T-helper 2 cell treated with Interferon-gamma antibody and Interleukin-4, amounts not matched to agents 5 μg/mL and 100 μg/mL, for 36 hours (primary cell): ENCODE measurements around the gene TPSB2.

Experiments used
- DNase-seq: peaks from one replicate; pipeline ENCODE4 v3.0.0; 2021; ENCODE audit warnings: low spot score
- H3K27ac Mint-ChIP-seq: one replicate; pipeline ENCODE4 v1.8.0; 2021; ENCODE audit warnings: mild to moderate bottlenecking, mixed read lengths
- H3K27me3 Mint-ChIP-seq: one replicate; pipeline ENCODE4 v1.8.0; 2021; ENCODE audit warnings: low read depth, mixed read lengths
- H3K36me3 Mint-ChIP-seq: one replicate; pipeline ENCODE4 v1.8.0; 2021; ENCODE audit warnings: low read depth, mixed read lengths
- H3K4me1 Mint-ChIP-seq: one replicate; pipeline ENCODE4 v1.8.0; 2021; ENCODE audit warnings: low read depth, mixed read lengths
- H3K4me3 Mint-ChIP-seq: one replicate; pipeline ENCODE4 v1.8.0; 2022; ENCODE audit warnings: mild to moderate bottlenecking, moderate library complexity, mixed read lengths
- H3K9me3 Mint-ChIP-seq: one replicate; pipeline ENCODE4 v1.8.0; 2021; ENCODE audit warnings: mixed read lengths

The TPSB2 gene

DNA sequence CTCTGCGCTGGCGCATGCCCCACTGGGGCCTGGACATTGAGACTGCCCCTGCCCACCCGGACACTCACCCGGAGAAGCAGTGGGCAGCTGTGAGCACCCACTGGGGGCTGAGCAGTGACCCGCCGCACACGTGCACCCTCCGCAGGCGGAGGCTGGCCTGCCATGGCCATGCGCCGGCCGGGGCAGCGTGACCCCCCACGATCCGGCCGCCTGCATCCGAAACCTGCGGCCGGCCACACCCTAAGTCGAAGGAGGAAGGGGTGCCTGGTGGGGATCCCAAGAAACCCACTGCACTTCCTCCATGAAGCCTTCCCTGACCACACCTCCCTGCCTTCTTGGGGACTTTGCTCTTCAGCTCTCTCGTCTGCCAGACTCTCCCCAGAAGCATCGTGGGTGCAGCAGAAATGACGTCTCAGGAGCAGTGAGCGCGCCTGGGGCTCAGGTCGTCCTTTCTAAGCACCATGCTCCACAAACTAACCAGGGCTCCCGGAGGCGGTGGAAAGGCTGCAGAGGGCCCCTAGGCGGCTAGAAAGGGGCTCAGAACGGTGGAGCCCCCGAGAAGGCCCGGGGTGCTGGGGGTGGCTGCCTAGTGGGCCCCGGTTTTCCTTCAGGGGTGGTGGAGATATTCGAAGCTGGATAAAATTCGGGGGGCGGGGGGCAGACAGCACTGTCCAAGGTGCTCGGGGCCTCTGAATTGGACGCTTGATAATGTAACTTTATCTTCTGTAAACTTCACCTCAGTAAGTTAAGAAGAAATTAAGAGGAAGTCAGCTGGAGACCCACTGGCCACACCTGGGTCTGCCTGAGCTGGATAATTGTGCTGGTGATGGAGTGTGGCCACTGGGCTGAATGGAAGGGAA is 6.4 kb downstream of the TPSB2 start:
- no peaks in the 10 kb centered on the region for H3K9me3 Mint-ChIP-seq
- no peak overlapping the region for H3K4me3 Mint-ChIP-seq
- no peaks in the 10 kb centered on the region for H3K4me1 Mint-ChIP-seq
- no peaks in the 10 kb centered on the region for H3K27me3 Mint-ChIP-seq
- no peak for DNase-seq
- no peaks in the 10 kb centered on the region for H3K36me3 Mint-ChIP-seq
- H3K27ac Mint-ChIP-seq: no peak overlapping the region

DNA sequence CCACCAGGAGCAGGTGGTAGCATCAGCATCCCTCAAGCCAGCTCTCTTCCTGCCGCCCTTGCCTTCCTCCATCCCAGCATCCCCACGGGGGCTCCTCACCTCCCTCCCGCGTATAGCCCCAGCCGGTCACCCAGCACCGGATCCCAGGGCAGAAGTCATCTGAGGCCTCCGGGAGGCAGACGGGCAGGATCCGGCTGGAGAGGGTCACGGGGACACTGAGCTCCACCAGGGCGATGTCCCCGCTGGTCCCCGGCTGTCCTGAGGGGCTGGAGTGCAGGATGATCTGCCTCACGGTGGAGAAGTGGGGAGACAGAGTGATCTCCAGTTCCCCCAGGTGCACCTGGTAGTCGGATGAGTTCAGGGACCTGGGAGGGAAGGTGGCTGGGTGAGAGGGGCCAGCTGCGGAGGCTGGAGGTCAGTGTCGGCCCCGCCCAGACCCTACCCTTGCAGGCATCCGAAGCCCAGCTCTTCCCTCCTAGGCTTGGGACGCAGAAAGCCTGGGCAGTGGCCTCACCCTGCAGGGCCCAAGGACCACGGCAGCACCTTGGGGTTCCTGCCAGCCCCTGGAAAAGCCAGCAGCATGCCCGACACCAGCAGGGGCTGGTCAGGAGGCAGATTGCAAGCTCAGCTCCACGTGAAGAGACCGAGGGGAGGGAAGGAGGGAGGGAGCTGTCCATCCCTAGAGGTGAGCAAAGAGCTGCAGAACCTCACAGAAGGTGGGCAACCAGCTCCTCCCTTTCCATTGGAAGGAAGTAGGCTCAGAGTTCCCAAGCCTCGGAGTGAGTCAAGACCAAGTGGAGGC is 7.2 kb downstream of the TPSB2 start:
- no peak for DNase-seq
- H3K4me1 Mint-ChIP-seq: no peaks in the 10 kb centered on the region
- no peaks in the 10 kb centered on the region for H3K27me3 Mint-ChIP-seq
- H3K9me3 Mint-ChIP-seq: no peaks in the 10 kb centered on the region
- H3K36me3 Mint-ChIP-seq: no peaks in the 10 kb centered on the region
- no peak overlapping the region for H3K27ac Mint-ChIP-seq
- no peak overlapping the region for H3K4me3 Mint-ChIP-seq

DNA sequence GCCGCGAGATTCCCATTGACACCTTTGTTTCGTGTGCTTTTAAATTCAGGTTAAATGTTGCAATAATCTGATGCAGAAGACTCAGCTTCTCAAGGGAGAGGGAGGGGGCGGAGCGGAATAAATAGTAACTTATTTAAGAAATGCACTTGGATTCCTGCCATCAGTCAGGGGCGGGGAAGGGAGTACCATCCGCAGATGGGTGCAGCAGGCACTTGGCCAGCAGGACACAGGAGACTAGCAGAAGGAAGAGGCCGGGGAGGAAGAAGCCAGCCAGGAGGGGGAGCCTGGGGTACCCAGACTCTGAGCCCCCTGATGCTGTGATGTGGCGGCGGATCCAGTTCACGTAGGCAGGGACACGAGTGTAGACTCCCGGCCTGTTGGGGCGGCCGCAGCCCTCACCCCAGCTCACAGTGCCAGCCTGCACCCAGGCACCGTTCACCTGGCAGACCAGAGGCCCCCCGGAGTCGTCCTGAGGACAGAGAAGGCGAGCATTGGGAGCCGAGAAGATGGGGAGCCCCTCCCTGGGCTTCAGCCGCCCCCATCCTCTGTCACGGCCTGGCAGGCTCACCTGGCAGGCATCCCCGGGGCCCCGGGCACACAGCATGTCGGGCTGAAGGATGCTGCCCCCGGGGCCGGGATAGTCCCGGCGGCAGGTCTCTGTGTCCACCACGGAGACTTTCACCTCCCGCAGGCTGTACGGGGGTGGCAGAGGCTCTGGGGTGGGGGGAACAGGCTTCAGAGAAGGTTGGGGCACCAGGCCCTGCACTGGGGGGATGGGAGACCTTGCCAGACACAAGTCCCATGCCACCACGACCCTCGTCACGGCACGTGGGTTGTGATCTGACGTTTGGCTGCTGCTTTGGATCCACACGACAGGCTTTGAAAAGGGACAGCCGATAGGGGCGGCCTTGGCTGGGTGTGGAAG is 8.1 kb downstream of the TPSB2 start:
- H3K4me1 Mint-ChIP-seq: no peaks in the 10 kb centered on the region
- no peak overlapping the region for H3K4me3 Mint-ChIP-seq
- no peaks in the 10 kb centered on the region for H3K9me3 Mint-ChIP-seq
- H3K36me3 Mint-ChIP-seq: no peaks in the 10 kb centered on the region
- no peak overlapping the region for H3K27ac Mint-ChIP-seq
- DNase-seq: no peak
- H3K27me3 Mint-ChIP-seq: no peaks in the 10 kb centered on the region

DNA sequence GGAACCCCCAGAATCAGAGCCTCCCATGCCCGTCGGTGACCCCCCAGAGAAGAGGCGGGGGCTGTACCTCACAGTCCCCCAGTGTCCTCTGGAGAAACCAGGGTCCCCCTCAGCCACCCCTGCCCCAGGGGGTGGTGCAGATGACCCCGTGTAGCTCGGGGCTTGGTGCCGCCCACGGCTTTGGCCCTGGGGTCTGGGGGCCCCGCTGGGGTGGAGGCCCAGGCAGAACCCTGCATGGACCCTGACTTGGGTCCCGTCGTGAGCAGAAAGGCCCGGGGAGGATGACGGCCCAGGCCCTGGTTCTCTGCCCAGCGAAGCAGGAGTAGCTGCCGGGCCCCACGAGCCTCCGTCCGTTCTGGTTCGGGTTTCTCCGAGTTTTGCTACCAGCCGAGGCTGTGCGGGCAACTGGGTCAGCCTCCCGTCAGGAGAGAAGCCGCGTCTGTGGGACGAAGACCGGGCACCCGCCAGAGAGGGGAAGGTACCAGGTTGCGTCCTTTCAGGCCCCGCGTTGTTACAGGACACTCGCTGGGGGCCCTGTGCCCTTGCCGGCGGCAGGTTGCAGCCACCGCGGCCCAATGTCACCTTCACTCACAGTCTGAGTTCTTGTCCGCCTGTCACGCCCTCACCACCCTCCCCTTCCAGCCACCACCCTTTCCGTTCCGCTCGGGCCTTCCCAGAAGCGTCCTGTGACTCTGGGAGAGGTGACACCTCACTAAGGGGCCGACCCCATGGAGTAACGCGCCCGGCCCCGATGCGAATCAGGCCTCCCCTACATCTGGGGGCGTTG is 8.9 kb downstream of the TPSB2 start:
- Mint-ChIP-seq H3K4me1 (no peaks in the 10 kb centered on the region), H3K36me3 (no peaks in the 10 kb centered on the region), H3K27ac (no peak overlapping the region), H3K27me3 (no peaks in the 10 kb centered on the region), H3K4me3 (no peak overlapping the region), H3K9me3 (no peaks in the 10 kb centered on the region)
- no peak for DNase-seq

DNA sequence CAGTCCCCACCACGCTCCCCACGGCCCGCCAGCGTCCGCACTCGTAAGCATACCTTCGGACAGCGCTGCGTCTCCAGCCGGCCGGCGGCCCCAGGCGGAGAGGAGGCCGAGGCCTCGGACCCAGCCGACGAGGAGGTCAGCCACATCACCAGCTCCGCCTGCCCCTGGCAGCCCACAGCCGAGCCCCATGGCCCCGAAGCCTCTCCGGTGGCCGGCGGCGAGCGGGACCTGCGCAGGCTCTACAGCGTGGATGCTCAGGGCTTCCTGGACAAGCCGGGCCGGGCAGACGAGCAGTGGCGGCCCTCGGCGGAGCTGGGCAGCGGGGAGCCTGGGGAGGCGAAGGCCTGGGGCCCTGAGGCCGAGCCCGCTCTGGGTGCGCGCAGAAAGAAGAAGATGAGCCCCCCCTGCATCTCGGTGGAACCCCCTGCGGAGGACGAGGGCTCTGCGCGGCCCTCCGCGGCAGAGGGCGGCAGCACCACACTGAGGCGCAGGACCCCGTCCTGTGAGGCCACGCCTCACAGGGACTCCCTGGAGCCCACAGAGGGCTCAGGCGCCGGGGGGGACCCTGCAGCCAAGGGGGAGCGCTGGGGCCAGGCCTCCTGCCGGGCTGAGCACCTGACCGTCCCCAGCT is 9.8 kb downstream of the TPSB2 start:
- Mint-ChIP-seq H3K4me3 (no peak overlapping the region), H3K36me3 (no peaks in the 10 kb centered on the region), H3K9me3 (no peaks in the 10 kb centered on the region), H3K27me3 (no peaks in the 10 kb centered on the region), H3K27ac (no peak overlapping the region), H3K4me1 (no peaks in the 10 kb centered on the region)
- no peak for DNase-seq

DNA sequence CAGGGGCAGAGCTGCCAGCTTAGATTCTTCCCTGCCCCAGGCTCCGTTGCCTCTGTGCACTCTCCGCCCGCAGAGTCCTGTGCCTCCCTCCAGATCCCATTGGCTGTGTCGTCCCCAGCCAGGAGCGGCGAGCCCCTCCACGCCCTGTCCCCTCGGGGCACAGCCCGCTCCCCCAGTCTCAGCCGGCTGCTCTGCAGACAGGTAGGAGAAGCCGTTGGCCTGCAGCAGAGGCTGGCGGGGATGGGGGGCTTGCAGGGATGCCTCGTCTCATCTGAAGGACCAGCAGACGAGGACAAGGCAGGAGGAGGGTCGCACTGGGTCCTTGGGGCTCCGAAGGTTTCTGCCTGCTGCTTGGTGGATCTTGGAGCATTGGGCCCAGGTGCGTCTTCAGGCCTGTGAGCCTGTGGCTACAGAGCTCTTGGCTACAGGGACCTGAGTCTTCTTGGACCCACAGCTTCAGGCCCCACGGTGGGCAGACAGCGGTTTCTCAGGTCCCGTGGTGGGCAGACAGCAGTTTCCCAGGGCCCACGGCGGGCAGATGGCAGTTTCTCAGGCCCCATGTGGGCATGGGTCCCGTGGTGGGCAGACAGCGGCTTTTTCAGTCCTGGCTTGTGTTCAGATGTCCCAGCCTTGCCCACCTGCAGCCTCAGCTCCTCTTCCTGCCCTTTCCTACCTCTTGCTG is 10.9 kb downstream of the TPSB2 start:
- DNase-seq: no peak
- Mint-ChIP-seq H3K4me3 (no peak overlapping the region), H3K9me3 (no peaks in the 10 kb centered on the region), H3K27ac (no peak overlapping the region), H3K4me1 (no peaks in the 10 kb centered on the region), H3K36me3 (no peaks in the 10 kb centered on the region), H3K27me3 (no peaks in the 10 kb centered on the region)

DNA sequence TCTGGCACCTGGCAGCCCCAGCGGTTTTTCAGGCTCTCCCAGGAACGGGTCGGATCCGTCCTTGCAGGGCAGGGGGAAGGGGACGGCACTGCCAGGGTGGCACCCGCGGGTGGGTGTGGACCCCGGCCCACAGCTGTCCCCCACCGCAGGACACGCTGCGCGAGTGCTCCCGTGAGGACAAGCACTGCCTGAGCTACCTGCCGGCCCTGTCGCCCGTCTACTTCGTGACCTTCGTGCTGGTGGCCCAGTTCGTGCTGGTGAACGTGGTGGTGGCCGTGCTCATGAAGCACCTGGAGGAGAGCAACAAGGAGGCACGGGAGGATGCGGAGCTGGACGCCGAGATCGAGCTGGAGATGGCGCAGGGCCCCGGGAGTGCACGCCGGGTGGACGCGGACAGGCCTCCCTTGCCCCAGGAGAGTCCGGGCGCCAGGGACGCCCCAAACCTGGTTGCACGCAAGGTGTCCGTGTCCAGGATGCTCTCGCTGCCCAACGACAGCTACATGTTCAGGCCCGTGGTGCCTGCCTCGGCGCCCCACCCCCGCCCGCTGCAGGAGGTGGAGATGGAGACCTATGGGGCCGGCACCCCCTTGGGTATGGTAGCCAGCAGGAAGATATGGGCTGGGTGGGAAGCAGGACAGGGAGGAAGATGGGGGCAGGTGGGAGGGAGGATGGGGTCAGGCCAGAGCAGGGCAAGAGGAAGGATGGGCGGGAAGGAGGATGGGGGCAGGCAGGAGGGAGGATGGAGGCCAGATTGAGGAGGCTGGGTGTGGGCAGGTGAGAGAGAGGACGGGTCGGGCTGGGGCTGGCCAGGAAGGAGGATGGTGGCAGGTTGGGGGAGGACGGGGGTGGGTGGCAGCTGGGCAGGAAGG is 11.7 kb downstream of the TPSB2 start:
- DNase-seq: no peak
- no peak overlapping the region for H3K4me3 Mint-ChIP-seq
- H3K27ac Mint-ChIP-seq: no peak overlapping the region
- H3K9me3 Mint-ChIP-seq: no peaks in the 10 kb centered on the region
- H3K27me3 Mint-ChIP-seq: no peaks in the 10 kb centered on the region
- no peaks in the 10 kb centered on the region for H3K4me1 Mint-ChIP-seq
- H3K36me3 Mint-ChIP-seq: no peaks in the 10 kb centered on the region

DNA sequence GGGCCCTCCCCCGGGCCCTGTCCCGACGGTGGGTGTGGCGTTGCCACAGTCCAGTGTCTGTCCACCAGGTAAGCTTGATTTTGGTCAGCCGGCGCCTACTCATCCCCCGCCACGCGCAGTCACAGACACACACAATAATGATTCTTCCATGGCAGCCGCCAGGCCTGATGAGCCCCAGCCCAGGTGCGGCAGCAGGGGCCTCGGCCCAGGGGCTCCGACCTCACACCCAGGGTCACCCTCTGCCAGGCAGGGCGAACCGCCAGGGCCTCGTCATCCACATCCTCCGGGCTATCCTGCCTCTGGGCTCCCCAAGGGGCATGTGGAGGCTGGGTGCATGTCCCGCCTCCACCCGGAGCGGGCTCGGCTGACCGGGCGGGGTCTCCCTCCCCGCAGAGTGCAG is 12.5 kb downstream of the TPSB2 start:
- Mint-ChIP-seq H3K36me3 (no peaks in the 10 kb centered on the region), H3K4me1 (no peaks in the 10 kb centered on the region), H3K4me3 (no peak overlapping the region), H3K27ac (no peak overlapping the region), H3K9me3 (no peaks in the 10 kb centered on the region), H3K27me3 (no peaks in the 10 kb centered on the region)
- DNase-seq: no peak

DNA sequence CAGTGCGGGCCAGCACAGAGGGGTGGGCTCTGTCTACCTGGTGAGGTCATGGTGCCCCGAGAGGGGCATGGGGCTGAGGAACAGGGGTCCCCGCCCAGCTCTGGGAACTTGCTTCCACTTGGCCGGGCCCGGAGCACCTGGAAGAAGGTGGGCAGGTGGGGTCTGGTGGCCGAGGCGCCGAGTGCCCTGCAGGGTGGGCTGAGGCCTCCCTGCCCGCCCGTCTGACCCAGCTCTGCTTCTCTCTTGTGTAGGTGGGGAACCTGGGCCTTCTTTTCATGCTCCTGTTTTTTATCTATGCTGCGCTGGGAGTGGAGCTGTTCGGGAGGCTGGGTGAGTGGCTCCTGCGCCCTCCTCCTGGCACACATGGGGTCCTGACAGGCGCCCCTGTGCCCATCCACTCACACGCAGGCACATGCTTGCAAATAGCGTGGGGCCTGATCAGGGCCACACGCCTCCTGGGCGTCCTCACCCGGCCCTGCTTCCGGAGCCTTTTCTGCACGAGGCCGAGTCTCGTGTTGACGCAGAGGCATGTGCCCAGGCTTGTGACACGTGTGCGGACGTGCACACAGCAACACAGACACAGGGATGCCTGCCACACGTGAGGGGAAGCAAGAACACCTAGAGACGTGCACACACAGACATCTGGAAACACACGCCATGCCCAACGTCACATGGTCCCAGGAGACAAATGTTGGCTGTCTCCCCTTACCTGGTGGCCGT is 13.1 kb downstream of the TPSB2 start:
- Mint-ChIP-seq H3K27me3 (no peaks in the 10 kb centered on the region), H3K27ac (no peak overlapping the region), H3K36me3 (no peaks in the 10 kb centered on the region), H3K4me3 (no peak overlapping the region), H3K9me3 (no peaks in the 10 kb centered on the region), H3K4me1 (no peaks in the 10 kb centered on the region)
- no peak for DNase-seq

DNA sequence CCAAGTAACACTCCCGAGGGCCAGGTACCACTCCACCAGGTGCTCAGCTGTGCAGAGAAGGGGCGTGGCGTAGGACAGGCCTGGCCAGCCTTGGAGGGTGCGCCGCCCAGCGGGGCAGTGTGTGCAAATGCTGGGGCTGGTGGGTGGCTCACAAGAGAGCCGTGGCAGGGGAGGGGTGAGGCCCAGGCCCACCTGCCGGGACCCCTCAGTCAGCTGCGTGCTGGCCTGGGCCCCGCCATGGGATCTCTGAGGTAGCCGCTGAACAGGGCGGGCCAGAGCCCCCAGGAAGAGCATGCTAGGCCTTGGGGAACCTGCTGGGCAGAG is 13.7 kb downstream of the TPSB2 start:
- no peaks in the 10 kb centered on the region for H3K27me3 Mint-ChIP-seq
- DNase-seq: no peak
- H3K4me1 Mint-ChIP-seq: no peaks in the 10 kb centered on the region
- H3K36me3 Mint-ChIP-seq: no peaks in the 10 kb centered on the region
- no peaks in the 10 kb centered on the region for H3K9me3 Mint-ChIP-seq
- H3K27ac Mint-ChIP-seq: no peak overlapping the region
- no peak overlapping the region for H3K4me3 Mint-ChIP-seq

DNA sequence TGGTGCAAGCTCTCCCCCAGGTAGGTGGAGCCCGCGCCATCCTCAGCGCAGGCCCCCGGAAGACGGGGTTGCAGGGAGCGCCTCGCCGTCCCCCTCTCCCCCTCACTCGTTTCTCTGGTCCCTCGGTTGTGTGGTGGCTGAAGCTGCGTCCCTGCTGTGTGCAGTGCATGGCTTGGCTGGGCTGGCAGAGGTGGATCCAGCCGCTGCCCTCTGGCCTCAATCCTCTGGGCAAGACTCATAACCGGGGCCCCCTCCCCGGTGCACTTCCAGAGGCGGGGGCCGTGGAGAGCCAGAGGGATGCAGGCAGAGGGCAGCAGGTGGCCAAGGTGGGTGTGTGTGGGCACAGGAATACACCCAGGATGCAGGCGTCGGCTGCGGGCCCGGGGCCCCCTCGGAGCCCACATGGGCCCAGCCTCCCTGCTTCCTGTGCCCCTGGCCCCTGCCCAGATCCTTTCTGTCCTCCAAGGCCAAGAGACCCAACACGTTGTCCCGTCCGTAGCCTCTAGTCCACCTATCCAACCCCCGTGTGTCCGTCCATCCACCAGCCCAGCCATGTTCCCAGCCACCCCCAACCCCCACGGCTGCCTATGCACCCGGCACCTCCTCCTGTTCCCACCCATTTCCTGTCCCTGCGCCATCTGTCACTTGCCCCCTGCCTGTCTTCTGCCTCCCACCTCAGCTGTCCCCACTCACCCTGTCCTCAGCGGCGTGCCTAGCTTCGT is 14.2 kb downstream of the TPSB2 start:
- no peak overlapping the region for H3K4me3 Mint-ChIP-seq
- H3K36me3 Mint-ChIP-seq: no peaks in the 10 kb centered on the region
- DNase-seq: no peak
- no peaks in the 10 kb centered on the region for H3K4me1 Mint-ChIP-seq
- H3K9me3 Mint-ChIP-seq: no peaks in the 10 kb centered on the region
- no peak overlapping the region for H3K27ac Mint-ChIP-seq
- H3K27me3 Mint-ChIP-seq: no peaks in the 10 kb centered on the region
